Measurements from ENCODE around the gene MRPL9.

The MRPL9 gene

GRCh38 chr1:151729966-151730291, 33.4 kb downstream of the MRPL9 start:
- no peak for DNase-seq (ENCODE audit: low read depth)

- no peak for DNase-seq (ENCODE audit: low read depth)
These were observed 33.9 kb downstream of the MRPL9 start for GRCh38 chr1:151729157-151729965.

DNA sequence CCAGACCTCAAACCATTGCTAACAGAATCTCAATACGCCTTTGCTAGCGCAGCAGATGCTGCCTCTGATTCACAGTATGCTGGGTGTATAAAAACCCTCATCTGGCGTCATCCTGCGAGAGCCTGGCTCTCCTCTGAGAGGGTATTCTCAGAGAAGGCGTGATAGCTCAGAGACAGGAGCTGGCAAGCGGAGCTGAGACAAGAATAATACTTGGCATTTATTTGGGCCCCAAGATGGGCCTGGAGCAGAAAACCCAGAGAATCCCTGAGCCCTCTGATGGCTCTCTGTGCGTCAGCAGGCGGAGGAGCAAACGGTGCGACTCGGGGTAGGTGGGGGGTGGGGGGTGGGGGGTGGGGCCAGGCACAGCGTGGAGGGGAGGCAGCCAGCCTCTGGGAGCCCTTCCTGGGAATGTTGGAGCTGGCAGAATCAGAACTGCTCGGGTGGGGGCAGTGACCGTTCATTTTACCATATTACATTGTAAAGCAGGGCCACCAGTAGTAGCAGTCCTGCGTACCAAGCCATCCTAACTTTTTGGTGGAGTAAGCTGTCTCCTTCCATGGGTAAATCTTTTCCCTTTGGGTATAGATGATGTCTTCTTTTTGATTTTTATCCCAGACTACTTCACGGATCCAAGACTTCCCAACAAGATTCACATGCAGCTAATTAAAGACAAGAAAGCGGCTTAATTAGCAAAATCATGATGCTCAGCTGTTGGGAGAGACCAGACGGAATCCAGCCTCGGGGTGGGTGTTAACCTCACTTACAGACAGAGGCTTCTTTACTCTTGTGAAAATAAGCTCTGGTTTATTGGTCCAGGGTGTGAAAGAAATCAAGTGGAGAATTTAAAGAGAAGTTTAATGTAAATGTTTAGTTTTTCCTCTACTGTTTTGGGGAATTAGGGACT, 34.9 kb downstream of the MRPL9 start:
- DNase-seq (ENCODE audit: low read depth) = peak; percentile 51

DNA sequence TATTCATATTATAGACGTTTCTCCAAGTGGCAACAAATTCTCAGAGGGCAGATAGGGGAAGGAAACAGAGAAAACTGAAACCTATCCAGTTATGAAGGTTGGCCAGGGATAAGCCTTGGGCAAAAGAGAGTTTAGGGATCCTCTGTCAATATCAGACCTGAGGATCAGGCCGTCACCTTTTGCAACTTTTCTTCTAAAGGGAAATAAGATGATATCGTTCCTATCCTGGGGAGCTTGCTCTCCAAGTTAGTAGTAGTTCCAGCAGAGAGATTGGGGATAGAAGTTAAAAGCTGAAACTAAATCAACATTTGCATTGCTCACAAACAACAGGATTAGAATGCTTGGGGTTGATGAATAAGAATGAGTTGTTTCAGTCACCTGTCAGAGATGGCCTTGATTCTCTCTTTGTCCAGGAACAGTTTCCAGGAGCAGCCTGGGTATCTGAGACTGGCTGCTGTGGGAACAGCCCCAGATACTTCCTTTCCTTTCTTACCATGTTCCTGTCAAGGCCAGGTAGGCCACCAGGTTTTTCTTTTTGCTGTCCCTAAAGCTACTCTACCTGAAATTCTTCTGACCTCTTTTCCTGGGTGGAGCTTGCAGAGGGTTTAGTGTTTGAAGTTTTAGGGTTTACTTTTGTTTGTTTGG, 39.4 kb downstream of the MRPL9 start:
- no peak for DNase-seq (ENCODE audit: low read depth)

DNA sequence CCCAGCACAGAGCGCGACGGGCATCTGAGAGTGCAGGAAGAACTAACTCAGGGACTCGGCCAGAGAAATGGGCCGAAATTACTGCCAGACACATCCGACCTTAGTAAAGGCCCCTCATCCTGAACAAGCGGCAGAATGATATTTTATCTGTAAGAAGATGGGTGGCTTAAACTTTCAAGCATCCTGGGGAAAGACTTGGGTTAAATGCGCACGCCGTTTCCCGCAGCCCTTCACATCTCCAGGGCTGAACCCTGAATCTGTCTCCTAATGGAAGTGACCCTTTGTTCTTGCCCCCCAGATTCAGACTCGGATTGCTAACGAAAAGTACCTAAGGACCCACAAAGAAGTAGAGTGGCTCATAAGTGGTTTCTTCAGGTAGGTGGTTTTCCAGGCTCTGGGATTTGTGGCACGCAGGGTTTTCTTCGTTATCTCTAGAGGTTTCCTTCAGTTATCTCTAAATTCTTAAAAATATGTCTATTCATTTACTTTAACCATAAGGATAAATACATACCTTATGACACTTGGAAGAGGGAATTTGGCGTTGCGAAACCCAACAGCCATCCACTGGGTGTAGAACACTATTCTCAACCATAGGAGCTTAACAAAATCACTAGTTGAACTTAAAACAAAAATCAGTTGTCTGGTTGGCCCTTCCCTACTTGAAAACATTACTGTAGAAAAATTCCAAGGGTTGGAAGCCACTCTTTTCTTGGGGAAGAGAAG, 41.3 kb downstream of the MRPL9 start:
- no peak for DNase-seq (ENCODE audit: low read depth)

DNA sequence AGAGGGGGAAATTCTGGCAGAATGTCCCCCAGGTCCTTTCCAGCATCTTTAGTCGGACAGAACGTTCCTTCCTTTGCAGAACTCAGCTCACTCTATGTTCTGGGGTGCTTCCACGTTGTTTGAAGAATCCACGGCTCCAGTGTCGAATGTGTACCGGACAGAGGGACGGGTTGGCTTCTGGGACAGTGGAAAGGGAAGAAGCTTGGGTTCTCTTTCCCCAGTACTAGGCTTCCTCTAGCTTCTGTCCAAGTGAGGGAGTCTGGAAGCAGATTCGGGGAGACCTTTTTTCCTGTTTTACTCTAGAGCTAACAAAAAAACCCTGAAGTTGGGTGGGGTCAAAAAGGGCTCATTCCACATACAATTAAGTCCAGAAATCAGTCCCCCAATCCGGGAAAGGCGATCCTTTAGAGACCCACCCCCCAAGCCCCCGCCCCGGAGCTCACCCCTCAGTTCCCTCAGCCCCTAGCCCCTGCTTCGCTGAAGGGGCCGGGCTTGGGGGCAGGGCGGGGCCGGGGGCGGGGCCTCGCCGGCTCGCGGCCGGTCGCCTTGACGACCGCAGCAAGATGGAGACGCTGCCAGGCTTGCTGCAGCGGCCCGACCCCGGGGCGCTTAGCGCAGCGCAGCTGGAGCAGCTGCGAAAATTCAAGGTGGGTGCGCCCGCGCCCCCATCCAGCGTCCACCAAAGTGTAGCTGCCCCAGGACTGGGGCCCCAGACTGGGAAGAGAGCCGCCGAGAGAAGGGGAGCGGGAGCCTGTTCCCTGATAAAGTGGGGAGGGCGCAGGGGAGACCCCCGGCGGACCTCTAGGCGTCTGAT, 42.1 kb downstream of the MRPL9 start, which contains the start of gene RIIAD1:
Gene RIIAD1, plus strand, starts transcription at position 549 of the 814 bp plus-strand sequence. Its CDS starts 15 bp downstream, at position 564.
- peak; percentile 21 for DNase-seq (ENCODE audit: low read depth)

GRCh38 chr1:151720554-151720953, 42.7 kb downstream of the MRPL9 start:
- peak; percentile 42 for DNase-seq (ENCODE audit: low read depth)

DNA sequence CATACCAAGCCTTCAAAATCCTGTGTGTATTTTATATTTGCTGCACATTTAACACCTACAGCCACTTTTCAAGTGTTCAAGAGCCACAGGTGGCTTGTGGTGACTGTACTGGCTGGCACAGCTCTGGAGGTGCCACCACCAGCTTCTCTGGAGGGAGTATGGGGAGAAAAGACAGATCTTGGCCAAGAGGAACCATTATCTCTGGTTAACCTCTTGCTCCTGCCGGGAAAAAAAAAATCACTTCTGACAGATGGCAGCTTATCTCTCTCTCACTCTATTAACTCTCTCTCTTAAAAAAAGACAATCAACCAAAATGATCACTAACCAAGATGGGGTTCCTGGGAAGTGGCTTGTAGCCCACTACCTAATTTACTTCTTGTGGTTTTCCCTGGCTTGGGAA, 43.2 kb downstream of the MRPL9 start:
- DNase-seq (ENCODE audit: low read depth) = no peak

DNA sequence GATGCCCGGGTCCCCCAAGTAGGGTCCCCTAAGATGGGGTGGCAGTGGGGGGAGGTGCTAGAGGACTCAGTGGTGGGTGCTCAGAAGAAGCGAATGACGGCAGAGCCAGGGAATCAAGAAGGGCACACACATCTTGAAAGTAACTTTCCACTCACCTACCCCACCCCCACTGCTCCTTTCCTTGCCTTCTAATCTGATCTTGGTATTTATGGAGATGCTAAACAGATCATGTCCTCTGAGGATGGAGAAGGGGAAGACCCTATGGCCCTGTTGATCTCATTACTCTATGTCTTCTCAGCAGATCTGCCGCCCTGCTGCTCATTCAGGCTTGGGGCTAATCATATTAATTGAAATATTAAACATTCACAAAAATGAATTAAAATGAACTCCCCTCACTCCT, 44.6 kb downstream of the MRPL9 start:
- no peak for DNase-seq (ENCODE audit: low read depth)

DNA sequence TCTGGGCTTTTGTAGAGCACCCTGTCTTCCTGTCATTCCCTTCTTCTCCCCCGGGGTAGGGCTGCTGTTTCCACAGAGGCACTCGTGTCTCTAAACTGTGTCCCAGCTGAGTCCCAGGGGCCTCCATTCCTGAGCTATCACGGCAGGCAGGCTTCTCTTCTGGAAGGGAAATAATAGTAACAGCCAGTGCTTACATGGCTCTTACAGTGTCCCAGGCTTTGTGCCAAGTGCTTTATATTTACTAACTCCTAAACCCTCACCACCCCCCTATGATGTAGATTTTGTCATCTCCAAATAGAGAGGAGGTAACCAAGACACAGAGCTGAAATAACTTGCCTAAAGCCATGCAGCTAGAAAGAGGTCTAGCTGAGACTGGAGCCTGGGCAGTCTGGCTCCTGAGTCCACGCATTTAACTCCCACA, 45.3 kb downstream of the MRPL9 start:
- DNase-seq (ENCODE audit: low read depth) = no peak

- no peak for DNase-seq (ENCODE audit: low read depth)
These were observed 46.3 kb downstream of the MRPL9 start, which contains the start of gene CELF3 for GRCh38 chr1:151716771-151717631. TSS of gene CELF3 (minus strand) at chr1:151716803. CDS start at chr1:151716020, 783 bp downstream.

DNA sequence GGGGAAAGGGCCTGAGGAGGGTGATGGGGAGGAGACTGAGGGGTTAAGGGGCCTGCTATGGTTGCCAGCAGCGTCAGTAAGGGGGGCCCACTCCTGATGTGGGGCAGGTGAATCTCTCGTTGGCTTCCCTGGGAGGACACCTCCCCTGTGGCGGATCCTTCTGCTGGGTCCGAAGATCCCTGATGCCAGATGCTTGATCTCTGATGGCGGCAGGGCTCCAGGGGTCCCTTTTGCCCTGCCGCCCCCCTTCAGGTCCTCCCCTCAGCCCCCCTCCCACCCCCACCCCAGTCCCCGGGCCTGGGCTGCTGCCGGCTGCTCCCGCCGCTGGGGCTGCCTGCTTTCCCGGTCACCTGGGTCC, 46.9 kb downstream of the MRPL9 start:
- no peak for DNase-seq (ENCODE audit: low read depth)

- DNase-seq (ENCODE audit: low read depth) = no peak
These were observed 47.4 kb downstream of the MRPL9 start for GRCh38 chr1:151715726-151716404.

- DNase-seq (ENCODE audit: low read depth) = no peak
These were observed 48.2 kb downstream of the MRPL9 start for GRCh38 chr1:151714820-151715725.

DNA sequence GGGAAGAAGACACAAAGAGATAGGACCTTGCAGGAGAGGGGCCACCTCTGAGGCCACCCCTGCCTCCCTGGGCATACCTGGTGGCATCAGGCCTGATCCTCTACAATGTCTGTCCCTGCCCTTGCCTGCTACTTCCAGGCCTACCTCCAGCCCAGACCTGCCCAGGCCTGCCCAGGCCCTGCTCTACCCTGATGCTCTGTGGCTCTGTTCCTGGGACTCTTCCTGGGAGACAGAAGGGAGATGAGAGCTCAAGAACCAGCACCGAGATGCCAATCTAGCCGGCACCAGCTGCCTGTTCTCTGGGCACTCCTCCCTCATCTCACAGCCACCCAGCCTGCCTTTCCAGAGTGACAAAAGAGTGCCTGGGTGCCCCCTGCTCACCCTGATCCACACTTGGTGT, 49.4 kb downstream of the MRPL9 start:
- no peak for DNase-seq (ENCODE audit: low read depth)

DNA sequence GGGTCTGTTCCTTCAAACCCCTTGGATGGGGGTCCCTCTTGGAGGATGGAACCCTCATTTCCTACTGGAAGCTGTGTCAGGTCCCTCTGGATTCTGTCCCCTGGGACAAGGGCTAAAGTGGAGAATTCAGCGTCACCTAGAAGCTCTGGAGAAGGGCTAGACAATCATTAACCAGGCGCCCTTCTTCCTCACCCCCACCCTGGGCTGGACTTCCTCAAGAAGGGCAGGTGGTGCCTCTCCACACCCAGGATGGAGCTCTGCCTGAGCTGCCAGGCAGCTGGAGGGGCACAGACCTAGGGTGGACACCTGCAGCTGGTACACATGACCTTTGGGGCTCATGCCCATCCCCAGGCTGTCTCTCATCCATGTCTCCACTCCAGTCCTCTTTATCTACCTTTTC, 50.3 kb downstream of the MRPL9 start:
- no peak for DNase-seq (ENCODE audit: low read depth)

DNA sequence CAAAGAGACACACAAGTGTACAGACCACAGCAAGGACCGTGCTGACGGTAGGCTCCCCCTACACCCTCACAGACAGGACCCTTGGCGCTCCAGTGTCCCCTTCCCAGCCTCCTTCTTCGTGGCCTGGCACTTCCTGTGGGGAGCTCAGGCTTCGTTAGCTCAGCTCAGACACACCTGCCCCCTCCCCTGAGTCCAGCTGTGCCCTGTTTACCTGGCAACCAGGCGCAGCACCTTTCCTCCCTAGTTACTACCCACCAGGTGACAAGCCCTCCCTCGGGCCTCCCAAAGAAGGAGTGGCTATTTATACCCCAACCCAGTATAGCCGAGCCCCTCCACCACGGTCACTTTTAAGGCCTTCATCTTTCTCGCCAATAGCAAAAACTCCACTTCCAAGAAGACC, 51.3 kb downstream of the MRPL9 start:
- DNase-seq (ENCODE audit: low read depth) = no peak

DNA sequence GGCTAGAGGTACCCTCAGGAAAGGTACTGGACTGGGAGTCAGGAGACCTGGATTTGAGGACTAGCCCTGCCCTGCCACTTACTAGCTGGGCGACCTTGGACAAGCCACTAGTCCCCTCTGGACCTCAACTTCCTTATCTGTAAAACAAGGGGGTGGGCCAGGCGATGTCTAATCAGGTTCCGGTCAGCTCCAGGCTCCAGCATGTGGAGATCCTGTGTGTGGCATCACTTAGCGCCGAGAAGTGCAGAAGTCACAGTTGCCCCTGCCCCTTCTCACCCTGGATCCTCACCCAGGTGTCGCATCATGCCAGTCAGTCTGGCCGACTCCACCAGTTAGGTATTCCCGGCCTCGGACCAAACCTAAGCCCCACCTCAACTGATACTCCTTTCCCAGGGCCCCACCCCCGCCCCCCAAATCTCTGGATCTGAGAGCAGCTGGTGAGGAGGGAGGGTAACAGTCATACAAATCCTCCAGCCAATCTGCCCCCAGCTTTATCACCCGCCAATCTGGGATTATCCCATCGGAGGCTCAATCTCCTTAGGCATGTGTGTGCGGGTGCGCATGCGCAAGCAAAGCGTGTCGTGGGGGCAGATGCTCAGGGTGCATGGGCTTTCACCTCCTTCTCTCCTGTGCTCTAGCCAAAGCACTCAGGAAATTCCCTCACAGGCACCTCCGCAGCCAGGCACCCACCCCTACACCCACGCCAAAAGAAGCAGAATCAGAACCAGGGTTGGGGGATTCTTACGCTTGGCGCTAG, 52.1 kb downstream of the MRPL9 start:
- no peak for DNase-seq (ENCODE audit: low read depth)

Data from iris pigment epithelial cell (primary cell).